ENCODE results near the gene CORO2B.

Gene CORO2B

DNA sequence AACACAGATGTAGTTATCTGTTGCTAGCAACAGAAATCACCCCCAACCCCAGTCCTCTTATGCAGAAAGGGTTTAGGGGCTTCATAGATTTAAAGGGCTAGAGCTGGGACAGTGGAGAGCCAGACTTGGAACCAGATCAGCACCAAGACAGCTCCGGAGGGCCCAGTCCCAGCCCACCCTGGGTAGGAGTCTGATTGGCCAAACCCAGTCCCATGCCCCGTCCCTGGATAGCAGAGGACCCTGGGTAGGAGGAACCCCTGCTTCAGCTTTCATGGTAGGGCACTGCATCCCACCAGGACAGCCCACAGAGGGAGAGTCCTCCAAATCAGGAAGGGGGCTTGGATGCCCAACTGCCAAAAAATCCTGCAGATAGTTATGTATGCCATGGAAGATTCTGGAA, 103.0 kb downstream of the CORO2B start:
- TF ChIP-seq, protein P1, sequence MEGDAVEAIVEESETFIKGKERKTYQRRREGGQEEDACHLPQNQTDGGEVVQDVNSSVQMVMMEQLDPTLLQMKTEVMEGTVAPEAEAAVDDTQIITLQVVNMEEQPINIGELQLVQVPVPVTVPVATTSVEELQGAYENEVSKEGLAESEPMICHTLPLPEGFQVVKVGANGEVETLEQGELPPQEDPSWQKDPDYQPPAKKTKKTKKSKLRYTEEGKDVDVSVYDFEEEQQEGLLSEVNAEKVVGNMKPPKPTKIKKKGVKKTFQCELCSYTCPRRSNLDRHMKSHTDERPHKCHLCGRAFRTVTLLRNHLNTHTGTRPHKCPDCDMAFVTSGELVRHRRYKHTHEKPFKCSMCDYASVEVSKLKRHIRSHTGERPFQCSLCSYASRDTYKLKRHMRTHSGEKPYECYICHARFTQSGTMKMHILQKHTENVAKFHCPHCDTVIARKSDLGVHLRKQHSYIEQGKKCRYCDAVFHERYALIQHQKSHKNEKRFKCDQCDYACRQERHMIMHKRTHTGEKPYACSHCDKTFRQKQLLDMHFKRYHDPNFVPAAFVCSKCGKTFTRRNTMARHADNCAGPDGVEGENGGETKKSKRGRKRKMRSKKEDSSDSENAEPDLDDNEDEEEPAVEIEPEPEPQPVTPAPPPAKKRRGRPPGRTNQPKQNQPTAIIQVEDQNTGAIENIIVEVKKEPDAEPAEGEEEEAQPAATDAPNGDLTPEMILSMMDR (conservative IDR thresholded peaks at IDR 0.05; ENCODE audit: low read depth, low read length): no peak
- no peak for DNase-seq (ENCODE audit: low read depth)
- H3K4me3 ChIP-seq (ENCODE audit: low read length): no peak overlapping the region

DNA sequence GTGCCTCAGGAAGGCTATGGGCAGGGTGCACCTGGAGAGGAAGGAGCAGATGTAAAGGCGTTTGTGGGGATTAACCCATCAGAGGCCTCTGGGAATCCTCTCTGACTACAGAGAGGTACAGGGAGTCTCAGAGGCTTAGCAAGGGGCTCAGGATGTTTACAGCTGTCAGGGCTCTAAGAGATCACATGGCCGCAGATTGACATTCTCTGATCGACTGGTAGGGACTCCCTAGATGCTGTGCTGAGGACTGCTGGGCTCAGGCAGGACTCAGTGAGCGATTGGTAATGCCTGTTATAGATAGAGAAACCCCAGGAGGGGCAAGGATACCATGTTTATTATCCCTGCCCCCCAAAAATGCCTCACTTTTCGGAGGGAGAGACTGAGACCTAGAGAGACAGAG, 103.5 kb downstream of the CORO2B start:
- no peak overlapping the region for H3K4me3 ChIP-seq (ENCODE audit: low read length)
- TF ChIP-seq, protein P1 (conservative IDR thresholded peaks at IDR 0.05; ENCODE audit: low read depth, low read length): no peak

DNA sequence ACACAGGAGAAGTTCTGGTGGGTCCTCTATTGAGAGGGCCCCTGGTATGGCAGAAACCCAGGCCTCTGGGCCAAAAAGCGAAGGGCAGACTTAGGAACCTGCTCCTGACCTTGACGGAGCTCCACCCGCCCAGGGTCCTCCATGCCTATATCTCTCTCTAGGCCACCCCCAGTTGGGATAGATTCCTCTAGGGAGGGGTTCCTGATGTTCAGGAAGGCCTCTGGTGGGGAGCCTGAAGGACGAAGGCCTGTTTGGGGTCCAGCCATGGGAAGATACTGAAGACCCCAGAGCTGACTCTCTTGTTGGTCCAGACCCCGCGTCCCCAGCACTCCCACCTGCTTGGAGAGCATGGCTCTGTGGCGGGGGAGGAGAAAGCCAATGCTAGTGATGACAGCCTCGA, 104.2 kb downstream of the CORO2B start:
- DNase-seq (ENCODE audit: low read depth): no peak
- TF ChIP-seq, protein P1 (conservative IDR thresholded peaks at IDR 0.05; ENCODE audit: low read depth, low read length): no peak
- no peak overlapping the region for H3K4me3 ChIP-seq (ENCODE audit: low read length)

More for the DNA sequence above, 103.5 kb downstream of the CORO2B start:
- DNase-seq (ENCODE audit: low read depth): no peak

DNA sequence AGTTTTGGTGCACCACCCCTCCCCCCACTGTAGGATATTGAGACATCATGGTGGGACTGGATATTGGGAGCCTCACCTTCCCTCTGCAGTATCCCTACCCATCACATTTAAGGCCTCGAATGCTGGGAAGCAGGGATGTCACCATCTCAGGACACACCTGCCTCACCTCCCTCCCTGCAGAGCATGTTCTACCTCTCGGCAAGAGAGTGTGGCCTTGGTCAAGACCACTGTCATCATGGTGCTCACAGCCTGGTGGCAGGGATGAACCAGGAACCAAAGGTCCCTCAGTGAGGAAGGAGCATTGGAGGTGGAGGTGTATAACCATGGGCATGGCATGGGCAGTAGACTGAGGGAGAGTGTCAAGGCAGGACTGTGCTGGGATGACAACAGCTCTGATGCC, 104.8 kb downstream of the CORO2B start:
- no peak overlapping the region for H3K4me3 ChIP-seq (ENCODE audit: low read length)
- DNase-seq (ENCODE audit: low read depth): no peak
- TF ChIP-seq, protein P1 (conservative IDR thresholded peaks at IDR 0.05; ENCODE audit: low read depth, low read length): no peak

DNA sequence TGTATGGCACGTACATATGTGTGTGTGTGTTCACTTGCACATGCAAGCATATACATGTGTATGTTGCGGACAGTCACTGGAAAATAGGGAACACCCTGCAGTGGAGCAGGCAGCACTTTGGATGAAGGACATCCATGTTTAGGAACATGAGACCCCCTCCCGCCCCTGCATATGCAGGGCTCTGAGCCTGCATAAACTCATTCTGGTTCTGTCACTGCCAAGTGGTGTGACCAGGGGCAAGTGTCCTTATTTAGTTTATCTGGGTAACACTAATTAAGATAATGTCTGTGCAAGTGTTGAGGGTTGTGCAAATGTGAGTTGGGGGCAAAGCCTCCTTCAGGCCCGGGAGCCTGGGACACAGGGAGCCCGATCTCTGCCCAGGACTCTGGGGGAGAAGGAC, 105.7 kb downstream of the CORO2B start:
- H3K4me3 ChIP-seq (ENCODE audit: low read length): no peak overlapping the region
- TF ChIP-seq, protein P1 (conservative IDR thresholded peaks at IDR 0.05; ENCODE audit: low read depth, low read length): no peak
- no peak for DNase-seq (ENCODE audit: low read depth)

DNA sequence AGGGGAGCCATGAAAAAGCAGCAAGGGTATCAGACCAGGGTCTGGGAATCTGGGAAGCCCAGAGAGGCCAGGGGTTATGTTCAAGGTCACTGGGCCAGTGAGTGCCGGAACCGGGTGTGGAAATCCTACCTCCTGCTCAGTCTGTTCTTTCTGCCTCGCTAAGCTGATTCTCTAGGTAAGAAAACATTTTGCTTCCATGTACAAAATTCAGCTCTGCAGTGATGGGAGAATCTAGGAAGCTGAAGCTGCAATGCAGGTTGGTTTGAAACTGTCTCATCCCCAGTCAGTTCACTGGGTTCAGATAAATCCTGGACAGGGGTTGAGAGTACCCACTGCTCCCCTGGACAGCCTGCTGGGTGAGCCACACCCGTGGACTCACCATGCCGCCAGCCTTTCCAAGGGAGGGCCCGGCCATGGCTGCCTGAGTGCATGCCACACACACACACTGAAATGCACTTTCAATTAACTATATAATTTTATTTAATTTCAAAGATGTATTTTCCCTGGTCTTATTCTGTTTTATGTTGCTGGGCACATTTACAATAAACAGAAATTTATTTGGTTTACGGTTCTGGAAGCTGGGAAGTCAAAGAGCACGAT, 108.4 kb downstream of the CORO2B start:
- no peak overlapping the region for H3K4me3 ChIP-seq (ENCODE audit: low read length)
- DNase-seq (ENCODE audit: low read depth): no peak
- TF ChIP-seq, protein P1 (conservative IDR thresholded peaks at IDR 0.05; ENCODE audit: low read depth, low read length): no peak

DNA sequence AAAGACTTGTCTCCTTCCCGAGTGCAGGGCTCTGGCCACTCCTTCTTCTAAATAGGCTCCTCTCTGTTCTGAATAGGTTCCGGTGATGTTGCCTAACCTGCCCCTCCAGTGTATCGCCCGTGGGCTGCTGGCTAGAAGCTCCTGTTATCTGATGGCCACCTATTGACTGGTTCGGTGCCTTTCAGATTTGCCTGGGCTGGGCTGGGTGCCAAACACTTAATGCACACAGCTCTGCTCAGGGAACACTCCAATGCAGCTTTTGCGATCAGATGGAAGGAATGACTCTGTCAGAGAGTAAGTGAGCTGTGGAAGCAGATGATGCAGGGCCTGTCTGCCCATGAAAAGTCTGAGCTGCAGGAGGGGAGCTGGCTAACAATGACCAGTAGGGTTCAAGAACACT, 112.9 kb downstream of the CORO2B start:
- TF ChIP-seq, protein P1 (conservative IDR thresholded peaks at IDR 0.05; ENCODE audit: low read depth, low read length): no peak
- no peak overlapping the region for H3K4me3 ChIP-seq (ENCODE audit: low read length)
- DNase-seq (ENCODE audit: low read depth): no peak
